Immature natural killer cell (primary cell): ENCODE measurements around the gene TAS2R13. TPM values are rescaled to one million over a fixed set of nuclear protein-coding genes. Genes with fewer than 3 reads are reported as not detected.

Experiments used
- DNase-seq, 3 donors: peaks; one replicate each; pipeline ENCODE4 v3.0.0; 2022; ENCODE audit warnings: mixed read lengths in 1 of 3
- H3K27ac Mint-ChIP-seq, 6 donors: one replicate each; pipeline ENCODE4 v1.8.0; 2020; ENCODE audit warnings: mixed read lengths in 6 of 6, mild to moderate bottlenecking in 5 of 6, inconsistent platforms in 4 of 6, moderate library complexity in 3 of 6
- H3K27me3 Mint-ChIP-seq, 3 donors: one replicate each; pipeline ENCODE4 v1.8.0; 2020 to 2021; ENCODE audit warnings: low read depth in 3 of 3, mild to moderate bottlenecking in 3 of 3, mixed read lengths in 3 of 3, moderate library complexity in 3 of 3, inconsistent platforms in 1 of 3
- H3K36me3 Mint-ChIP-seq, 3 donors: one replicate each; pipeline ENCODE4 v1.8.0; 2020; ENCODE audit warnings: mixed read lengths in 3 of 3, inconsistent platforms in 2 of 3, mild to moderate bottlenecking in 2 of 3
- H3K4me1 Mint-ChIP-seq, 2 donors: one replicate each; pipeline ENCODE4 v1.8.0; 2020; ENCODE audit warnings: inconsistent platforms in 2 of 2, mild to moderate bottlenecking in 2 of 2, mixed read lengths in 2 of 2, moderate library complexity in 1 of 2
- H3K4me3 Mint-ChIP-seq, 5 donors: one replicate each; pipeline ENCODE4 v1.8.0; 2020; ENCODE audit warnings: mild to moderate bottlenecking in 5 of 5, mixed read lengths in 5 of 5, inconsistent platforms in 3 of 5, moderate library complexity in 3 of 5
- H3K9me3 Mint-ChIP-seq, 6 donors: one replicate each; pipeline ENCODE4 v1.8.0; 2020; ENCODE audit warnings: mild to moderate bottlenecking in 6 of 6, mixed read lengths in 6 of 6, inconsistent platforms in 4 of 6, moderate library complexity in 3 of 6
- polyA plus RNA-seq, 3 donors: library from polyadenylated mRNA; unstranded; fragments of 300-500 nt; fragmentation: Illumina TruSeq; gene quantifications; one replicate each; pipeline ENCODE4 v1.2.3, GENCODE V29; 2021

TAS2R13 gene
- polyA plus RNA-seq, 3 donors from 2014 or later, result not detected

GRCh38 chr12:10904686-10905085 is 4.7 kb downstream of the TAS2R13 start:
- DNase-seq, result no peak
- H3K27me3 Mint-ChIP-seq, result no peaks in the 10 kb centered on the region
- no peak overlapping the region for H3K4me3 Mint-ChIP-seq
- peaks cover 28 to 38% (median 28%) of the 10 kb centered on the region in 3 donors for H3K36me3 Mint-ChIP-seq
- peaks cover 22 to 36% (median 30%) of the 10 kb centered on the region in 6 donors for H3K9me3 Mint-ChIP-seq
- no peaks in the 10 kb centered on the region for H3K4me1 Mint-ChIP-seq
- no peak overlapping the region for H3K27ac Mint-ChIP-seq

DNA sequence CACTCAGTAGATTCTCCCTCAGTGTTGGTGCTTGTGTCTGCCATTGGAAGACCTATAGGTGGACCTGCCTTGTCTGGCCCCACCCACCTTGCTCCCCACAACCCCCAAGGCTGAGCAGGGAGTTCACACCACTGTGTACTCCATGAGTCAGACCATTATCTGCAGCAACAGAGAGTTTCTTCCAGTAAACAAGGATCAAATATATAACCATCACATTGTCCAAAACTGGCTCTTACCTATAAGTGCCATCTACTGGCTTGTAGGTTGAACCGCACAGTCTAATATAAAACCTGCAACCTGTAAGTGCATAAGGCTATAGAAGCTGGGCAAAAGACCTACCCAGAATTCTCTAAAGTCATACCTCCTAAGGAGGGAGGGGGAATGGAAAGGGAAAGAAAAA is 7.9 kb downstream of the TAS2R13 start:
- Mint-ChIP-seq H3K4me1 (no peaks in the 10 kb centered on the region), H3K9me3 (peaks cover 22 to 36% (median 30%) of the 10 kb centered on the region in 6 donors), H3K36me3 (peaks cover 28 to 43% (median 28%) of the 10 kb centered on the region in 3 donors), H3K27ac (no peak overlapping the region), H3K4me3 (no peak overlapping the region), H3K27me3 (no peaks in the 10 kb centered on the region)
- no peak for DNase-seq

DNA sequence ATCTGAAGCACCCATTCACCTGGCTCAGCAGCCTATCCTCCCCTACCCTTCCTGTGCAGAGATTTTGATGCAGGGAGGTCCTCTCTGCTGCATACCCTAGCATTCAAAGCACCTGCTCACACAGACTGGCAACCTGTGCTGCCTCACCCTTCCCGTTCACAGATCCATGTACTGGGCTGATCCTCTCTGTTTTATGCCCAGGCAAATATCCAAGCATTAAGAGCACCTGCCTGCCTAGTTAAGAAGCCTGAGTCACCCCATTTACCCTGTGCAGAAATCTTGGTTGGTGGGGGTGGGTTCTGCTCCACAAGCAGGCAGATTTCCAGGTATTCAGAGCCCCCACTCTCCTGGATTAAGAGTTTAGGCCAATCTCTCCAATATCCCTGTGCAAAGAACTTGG is 8.4 kb downstream of the TAS2R13 start:
- Mint-ChIP-seq H3K4me3 (no peak overlapping the region), H3K36me3 (peaks cover 28 to 42% (median 28%) of the 10 kb centered on the region in 3 donors), H3K27ac (no peak overlapping the region), H3K4me1 (no peaks in the 10 kb centered on the region), H3K27me3 (no peaks in the 10 kb centered on the region), H3K9me3 (peaks cover 22 to 36% (median 30%) of the 10 kb centered on the region in 6 donors)
- no peak for DNase-seq

DNA sequence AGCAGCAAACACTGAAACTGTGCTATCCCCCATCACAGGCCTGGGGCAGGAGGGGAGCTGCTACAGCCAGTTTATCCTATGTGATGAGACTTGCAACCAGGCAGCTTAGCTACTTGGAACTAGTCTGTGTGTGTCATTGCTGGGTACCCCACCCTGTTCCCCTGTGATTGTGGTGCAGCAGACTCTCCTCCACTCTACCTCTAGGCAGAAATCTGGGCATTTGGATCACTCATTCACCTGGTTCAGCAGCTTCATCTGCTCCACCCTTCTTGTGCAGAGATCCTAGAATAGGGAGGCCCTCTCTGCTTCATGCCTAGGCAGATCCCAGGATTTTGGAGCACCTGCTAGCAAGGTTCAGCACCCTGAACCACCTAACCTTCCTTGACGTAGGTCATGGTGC is 8.8 kb downstream of the TAS2R13 start:
- H3K27me3 Mint-ChIP-seq, result no peaks in the 10 kb centered on the region
- H3K4me3 Mint-ChIP-seq, result no peak overlapping the region
- H3K27ac Mint-ChIP-seq, result no peak overlapping the region
- no peak for DNase-seq
- no peaks in the 10 kb centered on the region for H3K4me1 Mint-ChIP-seq
- peaks cover 22 to 36% (median 30%) of the 10 kb centered on the region in 6 donors for H3K9me3 Mint-ChIP-seq
- peaks cover 28 to 39% (median 28%) of the 10 kb centered on the region in 3 donors for H3K36me3 Mint-ChIP-seq

DNA sequence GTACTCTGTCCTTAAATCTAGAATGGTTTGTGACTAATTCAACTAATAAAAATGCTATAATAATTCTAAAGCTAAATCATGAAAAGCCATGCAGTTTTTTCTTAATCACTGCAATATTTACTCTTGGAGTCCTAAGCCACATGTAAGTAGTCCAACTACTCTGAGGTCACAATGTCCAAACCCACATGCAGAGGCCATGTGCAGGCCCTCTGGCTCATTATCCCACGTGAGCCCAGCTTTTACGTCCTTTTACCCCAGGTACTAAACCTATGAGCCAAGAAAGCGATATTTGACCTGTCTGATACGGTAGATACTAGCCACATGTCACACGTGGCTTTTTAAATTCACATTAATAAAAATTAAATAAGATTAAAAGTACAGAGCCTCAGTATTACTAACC is 12.5 kb downstream of the TAS2R13 start:
- DNase-seq, result no peak
- Mint-ChIP-seq H3K27ac (no peak overlapping the region), H3K27me3 (no peaks in the 10 kb centered on the region), H3K36me3 (peaks cover under 1 to 21% (median 18%) of the 10 kb centered on the region in 3 donors), H3K4me1 (no peaks in the 10 kb centered on the region), H3K4me3 (no peak overlapping the region), H3K9me3 (peaks cover 0 to 4% (median 3%) of the 10 kb centered on the region in 6 donors)

DNA sequence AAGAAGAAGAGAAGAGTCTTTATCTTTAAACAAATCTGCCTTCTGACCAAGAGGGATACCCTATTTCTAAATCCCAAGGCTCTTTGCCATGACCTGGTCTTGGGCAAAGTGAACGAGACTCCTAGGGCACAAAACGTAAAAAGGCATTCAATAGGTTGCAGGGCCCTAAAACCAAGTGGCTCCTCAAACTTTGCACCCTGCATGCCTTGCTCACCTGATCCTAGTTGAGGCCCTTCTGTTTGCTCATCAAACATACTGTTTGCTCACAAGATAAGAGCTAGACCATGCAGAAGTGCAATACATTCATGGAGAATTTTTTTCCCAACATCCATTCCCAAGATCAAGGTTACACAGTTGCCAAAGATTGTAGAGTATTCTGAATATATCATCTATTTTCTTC is 17.4 kb downstream of the TAS2R13 start:
- peaks cover 6 to 24% (median 11%) of the 10 kb centered on the region in 3 donors for H3K36me3 Mint-ChIP-seq
- H3K27me3 Mint-ChIP-seq, result no peaks in the 10 kb centered on the region
- no peak for DNase-seq
- no peaks in the 10 kb centered on the region for H3K4me1 Mint-ChIP-seq
- H3K4me3 Mint-ChIP-seq, result no peak overlapping the region
- H3K27ac Mint-ChIP-seq, result no peak overlapping the region
- H3K9me3 Mint-ChIP-seq, result no peaks in the 10 kb centered on the region

- no peak overlapping the region for H3K4me3 Mint-ChIP-seq
- H3K4me1 Mint-ChIP-seq, result no peaks in the 10 kb centered on the region
- H3K27ac Mint-ChIP-seq, result no peak overlapping the region
- H3K36me3 Mint-ChIP-seq, result peaks cover 6 to 18% (median 9%) of the 10 kb centered on the region in 3 donors
- H3K9me3 Mint-ChIP-seq, result no peaks in the 10 kb centered on the region
- DNase-seq, result no peak
- H3K27me3 Mint-ChIP-seq, result no peaks in the 10 kb centered on the region
These were observed 20.1 kb downstream of the TAS2R13 start for GRCh38 chr12:10889226-10889625.

- DNase-seq, result no peak
- H3K27me3 Mint-ChIP-seq, result no peaks in the 10 kb centered on the region
- no peaks in the 10 kb centered on the region for H3K4me1 Mint-ChIP-seq
- H3K27ac Mint-ChIP-seq, result no peak within 1 kb of the TSS
- H3K36me3 Mint-ChIP-seq, result peaks cover 8 to 15% (median 11%) of the 10 kb centered on the region in 3 donors
- H3K9me3 Mint-ChIP-seq, result no peaks in the 10 kb centered on the region
- H3K4me3 Mint-ChIP-seq, result no peak within 1 kb of the TSS
These were observed 25.2 kb downstream of the TAS2R13 start, which contains the start of gene PRH1 for GRCh38 chr12:10884086-10884725. Gene PRH1, minus strand, starts transcription at chr12:10884255. Its CDS starts 38 bp downstream, at chr12:10884217.

- no peaks in the 10 kb centered on the region for H3K9me3 Mint-ChIP-seq
These were observed 36.0 kb downstream of the TAS2R13 start for GRCh38 chr12:10873378-10873777.

DNA sequence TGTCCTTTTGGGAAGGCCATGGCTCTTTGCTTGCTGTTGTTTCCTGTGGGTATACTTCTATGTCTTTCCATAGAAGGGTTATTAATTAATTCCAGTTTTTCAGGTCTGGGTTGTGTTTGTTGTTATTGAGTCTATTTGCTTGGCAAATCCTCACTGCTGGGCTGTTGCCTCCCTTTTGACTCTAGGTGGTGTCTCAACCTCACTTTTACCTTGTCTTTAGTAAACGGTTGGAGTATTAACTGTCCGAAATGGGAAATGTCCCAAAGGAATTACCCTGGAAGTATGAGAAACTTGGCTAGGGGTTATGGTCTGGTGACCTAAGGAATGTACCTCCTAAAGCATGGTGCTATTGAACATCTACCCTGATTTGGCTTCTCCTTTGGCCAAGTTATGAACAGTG is 42.0 kb downstream of the TAS2R13 start:
- Mint-ChIP-seq H3K4me3 (no peak overlapping the region), H3K9me3 (peaks cover 3 to 8% (median 4%) of the 10 kb centered on the region in 6 donors), H3K4me1 (no peaks in the 10 kb centered on the region), H3K27me3 (peaks cover 0 to 1% (median 0%) of the 10 kb centered on the region in 3 donors), H3K36me3 (peaks cover 9 to 25% (median 16%) of the 10 kb centered on the region in 3 donors), H3K27ac (no peak overlapping the region)
- DNase-seq, result no peak

More at GRCh38 chr12:10873378-10873777, 36.0 kb downstream of the TAS2R13 start:
- no peak for DNase-seq
- Mint-ChIP-seq H3K27ac (no peak overlapping the region), H3K27me3 (peaks cover 0 to 1% (median 0%) of the 10 kb centered on the region in 3 donors), H3K36me3 (peaks cover 12 to 37% (median 26%) of the 10 kb centered on the region in 3 donors), H3K4me1 (no peaks in the 10 kb centered on the region), H3K4me3 (no peak overlapping the region)

DNA sequence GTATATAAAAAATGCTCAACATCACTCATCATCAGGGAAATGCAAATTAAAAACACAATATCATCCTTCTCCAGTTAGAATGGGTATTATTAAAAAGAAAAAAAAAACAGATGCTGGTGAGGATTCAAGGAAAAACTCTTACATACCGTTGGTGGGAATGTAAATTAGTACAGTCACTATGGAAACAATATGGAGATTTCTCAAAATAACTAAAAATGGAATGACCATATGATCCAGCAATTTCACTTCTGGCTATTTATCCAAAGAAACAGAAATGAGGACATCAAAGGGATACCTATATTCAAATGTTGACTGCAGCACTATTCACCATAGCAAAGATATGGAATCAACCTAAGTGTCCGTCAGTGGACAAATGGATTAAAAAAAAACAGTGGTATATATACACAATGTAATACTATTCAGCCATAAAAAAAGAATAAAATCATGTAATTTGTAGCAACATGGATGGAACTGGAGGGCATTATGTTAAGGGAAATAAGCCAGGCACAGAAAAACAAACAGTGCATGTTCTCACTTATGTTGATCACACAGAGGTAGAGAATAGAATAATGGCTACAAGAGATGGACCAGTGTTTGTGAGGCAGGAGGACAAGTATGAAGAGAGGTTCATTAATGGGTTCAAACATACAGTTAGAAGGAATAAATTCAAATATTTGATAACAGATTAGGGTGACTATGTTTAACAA is 45.7 kb downstream of the TAS2R13 start:
- Mint-ChIP-seq H3K4me3 (no peak overlapping the region), H3K27me3 (peaks cover 2 to 3% (median 3%) of the 10 kb centered on the region in 3 donors), H3K9me3 (peaks cover 8 to 27% (median 13%) of the 10 kb centered on the region in 6 donors), H3K4me1 (no peaks in the 10 kb centered on the region), H3K36me3 (peaks cover 41 to 48% (median 44%) of the 10 kb centered on the region in 3 donors), H3K27ac (no peak overlapping the region)
- DNase-seq, result no peak

- H3K9me3 Mint-ChIP-seq, result peaks cover 15 to 49% (median 24%) of the 10 kb centered on the region in 6 donors
- no peak for DNase-seq
- peaks cover 2 to 3% (median 2%) of the 10 kb centered on the region in 3 donors for H3K27me3 Mint-ChIP-seq
- H3K36me3 Mint-ChIP-seq, result peaks cover 61 to 67% (median 61%) of the 10 kb centered on the region in 3 donors
- no peak overlapping the region for H3K4me3 Mint-ChIP-seq
- H3K4me1 Mint-ChIP-seq, result no peaks in the 10 kb centered on the region
- no peak overlapping the region for H3K27ac Mint-ChIP-seq
These were observed 48.0 kb downstream of the TAS2R13 start for GRCh38 chr12:10861366-10861765.
